Ammon's horn (tissue), 1 donor: ENCODE results near the gene PRKAR1B.
"Not testable (repeated sequence)": the region's sequence is repeated elsewhere in the genome, so short reads cannot be mapped to it uniquely, and the experiment has no call there.

Source experiments
- DNase-seq: peaks from one replicate; pipeline ENCODE4 v3.0.0-alpha.2; 2016; ENCODE audit warnings: low spot score

Gene PRKAR1B

DNA sequence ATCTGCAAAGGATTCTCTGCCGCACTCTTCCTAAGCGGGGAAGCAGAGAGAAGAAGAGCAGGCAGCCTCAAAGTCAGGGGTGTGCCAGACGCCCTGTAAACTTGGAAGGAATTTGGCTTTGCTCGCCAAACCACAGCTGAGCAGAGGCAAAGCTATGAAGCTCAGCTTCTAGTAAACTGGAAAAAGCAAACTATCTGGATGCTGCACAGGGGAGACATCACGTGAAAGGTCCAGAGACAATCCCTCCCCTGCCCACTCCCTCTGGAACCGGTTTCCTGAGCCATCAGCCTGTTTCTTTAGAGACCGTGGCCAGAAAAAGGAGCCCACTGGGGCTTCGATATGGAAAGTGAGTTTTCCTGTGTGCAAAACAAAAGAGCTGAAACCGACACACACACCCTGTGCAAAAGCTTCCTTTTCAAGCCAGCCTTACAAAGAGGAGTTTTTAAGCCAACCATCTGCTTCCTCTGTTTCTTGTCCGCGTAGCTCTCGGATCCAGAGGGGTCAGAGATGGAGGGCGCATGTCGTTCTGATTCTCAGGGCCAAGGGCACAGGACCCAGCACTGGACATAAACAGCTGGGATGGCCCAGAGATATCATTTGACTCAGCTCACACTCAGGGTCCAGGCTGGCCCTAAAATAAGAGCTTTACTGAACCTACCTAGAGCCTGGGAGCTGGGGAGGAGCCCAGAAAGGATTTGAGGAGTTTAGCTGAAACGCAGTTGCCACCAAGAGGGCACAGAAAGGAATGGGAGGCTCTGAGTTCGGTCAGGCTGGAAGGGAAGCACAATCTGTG lies 58.7 kb downstream of the PRKAR1B start:
- DNase-seq: no peak

DNA sequence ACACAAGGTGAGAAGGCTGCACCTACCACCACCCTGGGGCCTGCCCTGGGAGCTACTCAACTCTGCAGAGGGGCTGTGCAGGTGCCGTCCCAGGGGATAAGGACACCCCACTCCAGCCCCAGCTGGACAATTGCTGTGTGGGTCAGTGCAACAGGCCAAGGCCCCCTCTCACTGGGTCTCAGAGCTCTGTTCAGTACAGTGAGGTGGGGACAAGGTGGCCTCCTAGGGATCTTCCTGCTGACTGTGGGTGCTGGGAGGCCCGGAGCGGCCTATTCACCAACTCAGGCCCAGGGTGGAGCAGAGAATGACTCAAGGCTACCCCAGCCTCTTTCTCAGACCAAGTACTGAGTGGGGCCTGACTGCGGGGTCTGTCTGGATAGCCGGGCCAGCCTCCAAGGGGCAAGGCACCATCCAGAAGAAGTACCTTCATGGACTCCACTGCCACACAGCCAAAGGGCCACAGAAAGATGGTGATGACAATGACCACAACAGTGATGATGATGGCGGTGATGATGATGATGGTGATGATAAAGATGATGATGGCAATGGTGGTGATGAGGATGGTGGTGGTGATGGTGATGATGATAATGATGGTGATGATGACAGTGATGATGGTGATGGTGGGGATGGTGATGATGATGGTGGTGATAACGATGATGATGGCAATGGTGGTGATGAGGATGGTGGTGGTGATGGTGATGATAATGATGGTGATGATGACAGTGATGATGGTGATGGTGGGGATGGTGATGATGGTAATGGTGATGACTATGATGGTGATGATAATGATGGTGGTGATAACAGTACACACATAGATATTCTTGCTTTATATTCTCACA lies 60.4 kb downstream of the PRKAR1B start:
- DNase-seq: no peak

GRCh38 chr7:665736-666453 lies 61.2 kb downstream of the PRKAR1B start:
- peak; percentile 27 for DNase-seq

DNA sequence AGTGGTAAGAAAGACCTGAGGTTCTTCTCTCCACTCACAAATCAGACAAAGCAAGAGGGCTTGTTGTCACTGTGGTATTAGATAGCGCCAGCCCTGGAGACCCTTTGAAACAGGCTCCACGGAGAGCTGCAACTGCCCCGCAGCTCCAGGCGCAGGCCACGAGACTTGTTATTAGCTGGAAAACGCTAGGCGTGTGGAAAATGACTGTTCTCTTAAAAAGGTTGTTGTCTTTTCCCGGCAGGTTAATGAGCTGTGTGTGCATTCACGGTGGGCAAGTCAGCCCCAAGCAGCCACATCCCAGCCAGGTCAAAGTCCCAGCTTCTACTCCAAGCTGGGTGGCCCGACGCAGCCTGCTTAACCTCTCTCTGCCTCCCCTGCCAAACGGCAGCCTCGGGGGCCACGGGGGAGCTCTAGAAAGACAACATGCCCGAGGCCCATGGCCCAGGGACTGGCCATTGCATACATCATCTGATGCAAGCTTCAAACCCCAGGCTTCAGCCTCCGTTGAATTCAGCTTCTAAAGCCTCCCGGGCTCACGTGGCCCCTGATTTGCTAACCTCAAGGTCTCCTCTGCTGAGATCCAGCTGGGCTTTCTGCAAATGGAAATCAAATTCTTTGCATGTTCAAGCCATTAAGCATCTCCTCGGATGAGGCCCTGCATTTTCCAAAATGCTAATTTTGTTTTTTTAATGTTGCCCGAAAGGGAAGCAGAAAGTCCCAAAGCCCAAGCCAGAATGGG lies 61.9 kb downstream of the PRKAR1B start:
- no peak for DNase-seq

DNA sequence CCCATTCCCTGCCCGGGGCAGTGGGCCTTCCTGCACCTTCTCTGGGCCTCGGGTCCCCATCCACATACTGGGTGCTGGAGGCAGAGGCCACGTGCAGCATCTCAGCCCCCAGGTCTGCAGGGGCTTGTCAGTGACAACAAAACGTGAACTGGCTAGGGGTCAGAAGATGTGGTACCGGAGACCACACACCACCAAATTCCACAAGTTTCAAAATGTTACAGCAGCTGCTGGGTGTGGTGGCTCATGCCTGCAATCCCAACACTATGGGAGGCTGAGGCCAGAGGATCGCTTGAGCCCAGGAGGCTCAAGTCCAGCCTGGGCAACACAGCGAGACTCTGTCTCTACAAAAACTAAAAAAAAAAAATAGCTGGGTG lies 62.7 kb downstream of the PRKAR1B start:
- DNase-seq: no peak

DNA sequence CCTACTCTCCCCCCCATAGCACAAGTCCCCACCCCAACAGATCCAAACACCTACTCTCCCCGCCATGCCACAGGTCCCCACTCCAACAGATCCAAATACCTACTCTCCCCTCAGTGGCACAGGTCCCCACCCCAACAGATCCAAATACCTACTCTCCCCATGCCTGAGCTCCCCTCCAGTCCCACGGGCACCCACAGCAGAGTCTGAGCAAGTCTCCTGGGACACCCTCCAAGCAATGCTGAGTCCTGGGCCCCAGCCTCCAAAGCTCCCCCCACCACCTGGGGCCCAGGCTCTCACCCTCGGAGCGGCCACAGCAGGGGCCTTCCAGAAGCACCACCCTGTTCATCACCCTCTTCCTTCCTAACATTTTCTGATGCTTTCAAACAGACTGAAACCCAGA lies 64.5 kb downstream of the PRKAR1B start:
- no peak for DNase-seq

DNA sequence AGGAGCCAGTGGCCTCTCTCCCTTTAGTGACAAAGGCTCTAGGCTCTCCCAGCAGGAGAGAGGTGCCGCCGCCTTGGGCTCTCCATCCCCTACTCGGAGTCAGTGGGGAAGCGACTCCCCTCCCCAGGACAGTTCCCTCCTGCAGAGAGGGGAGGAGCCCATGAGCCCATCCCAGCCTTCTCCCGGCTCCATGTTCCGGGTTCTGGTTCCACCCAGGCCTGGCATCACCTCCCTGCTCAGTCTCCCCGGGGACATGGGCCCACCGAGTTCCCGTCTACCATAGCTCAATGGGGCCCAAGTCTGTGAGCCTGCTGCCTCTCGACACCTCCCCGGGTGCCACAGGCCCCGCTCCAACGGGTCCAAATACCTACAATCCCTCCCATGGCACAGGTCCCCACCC lies 67.1 kb downstream of the PRKAR1B start:
- DNase-seq: no peak

DNA sequence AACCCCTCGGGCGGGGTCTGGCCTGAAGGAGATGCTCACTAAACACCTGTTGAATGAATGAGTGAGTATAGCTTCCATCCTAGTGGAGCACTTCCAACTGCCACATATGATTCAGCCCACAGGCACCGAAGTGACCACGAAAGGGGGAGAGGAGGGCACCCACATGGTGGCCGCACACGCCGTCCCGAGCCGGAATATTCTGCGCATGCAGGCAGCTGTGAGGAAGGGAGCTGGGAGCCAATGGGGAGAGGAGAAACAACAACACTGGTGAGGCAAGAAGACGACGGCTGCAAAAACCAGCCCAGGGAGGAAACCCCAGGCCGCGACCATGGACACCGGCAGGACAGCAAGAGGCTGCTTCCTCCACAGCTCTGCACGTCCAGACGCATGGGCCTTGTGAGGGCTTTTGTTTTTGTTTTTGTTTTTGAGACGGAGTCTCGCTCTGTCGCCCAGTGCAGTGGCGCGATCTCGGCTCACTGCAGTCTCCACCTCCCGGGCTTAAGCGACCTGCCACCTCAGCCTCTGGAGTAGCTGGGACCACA lies 67.7 kb downstream of the PRKAR1B start:
- no peak for DNase-seq

GRCh38 chr7:657565-658119 lies 69.4 kb downstream of the PRKAR1B start:
- DNase-seq: peak; percentile 47

DNA sequence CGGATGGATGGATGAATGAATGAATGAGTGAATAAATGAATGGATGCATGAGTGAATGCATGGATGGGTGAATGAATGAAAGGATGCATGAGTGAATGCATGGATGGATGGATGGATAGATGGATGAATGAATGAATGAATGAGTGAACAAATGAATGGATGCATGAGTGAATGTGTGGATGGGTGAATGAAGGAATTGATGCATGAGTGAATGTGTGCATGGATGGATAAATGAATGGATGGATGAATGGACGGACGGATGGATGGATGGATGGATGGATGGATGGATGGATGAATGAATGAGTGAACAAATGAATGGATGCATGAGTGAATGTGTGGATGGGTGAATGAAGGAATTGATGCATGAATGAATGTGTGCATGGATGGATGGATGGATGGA lies 70.1 kb downstream of the PRKAR1B start:
- not testable (repeated sequence) for DNase-seq

- no peak for DNase-seq
Observed at GRCh38 chr7:655758-656157, 71.3 kb downstream of the PRKAR1B start.

DNA sequence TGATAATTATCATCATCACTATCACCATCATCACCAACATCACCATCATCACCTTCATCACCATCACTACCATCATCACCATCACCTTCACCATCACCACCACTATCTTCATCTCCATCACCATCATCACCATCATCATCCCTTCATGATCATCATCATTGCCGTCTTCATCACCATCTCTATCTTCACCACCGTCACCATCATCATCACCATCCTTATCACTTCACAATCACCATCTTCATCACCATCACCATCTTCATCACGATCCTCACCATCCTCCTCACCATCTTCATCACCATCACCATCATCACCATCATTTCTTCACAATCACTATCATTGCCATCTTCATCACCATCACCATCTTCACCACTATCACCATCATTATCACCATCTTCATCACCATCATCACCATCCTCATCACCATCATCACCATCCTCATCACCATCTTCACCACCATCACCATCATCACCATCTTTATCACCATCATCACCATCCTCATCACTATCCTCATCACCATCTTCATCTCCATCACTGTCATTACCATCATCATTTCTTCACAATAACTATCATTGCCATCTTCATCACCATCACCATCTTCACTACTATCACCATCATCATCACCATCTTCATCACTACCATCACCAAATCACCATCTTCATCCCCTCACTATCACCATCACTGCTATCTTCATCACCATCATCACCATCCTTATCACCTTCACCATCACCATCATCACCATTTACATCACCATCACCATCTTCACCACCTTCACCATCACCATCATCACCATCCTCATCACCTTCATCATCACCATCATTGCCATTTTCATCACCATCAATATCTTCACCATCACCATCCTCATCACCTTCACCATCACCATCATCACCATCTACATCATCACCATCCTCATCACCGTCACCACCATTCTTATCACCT lies 73.0 kb downstream of the PRKAR1B start:
- no peak for DNase-seq

GRCh38 chr7:652881-653280 lies 74.2 kb downstream of the PRKAR1B start:
- no peak for DNase-seq

GRCh38 chr7:652167-652566 lies 74.9 kb downstream of the PRKAR1B start:
- not testable (repeated sequence) for DNase-seq

GRCh38 chr7:651032-651728 lies 75.9 kb downstream of the PRKAR1B start:
- DNase-seq: no peak

- DNase-seq: peak; percentile 73
Observed at GRCh38 chr7:650339-651031, 76.6 kb downstream of the PRKAR1B start.

DNA sequence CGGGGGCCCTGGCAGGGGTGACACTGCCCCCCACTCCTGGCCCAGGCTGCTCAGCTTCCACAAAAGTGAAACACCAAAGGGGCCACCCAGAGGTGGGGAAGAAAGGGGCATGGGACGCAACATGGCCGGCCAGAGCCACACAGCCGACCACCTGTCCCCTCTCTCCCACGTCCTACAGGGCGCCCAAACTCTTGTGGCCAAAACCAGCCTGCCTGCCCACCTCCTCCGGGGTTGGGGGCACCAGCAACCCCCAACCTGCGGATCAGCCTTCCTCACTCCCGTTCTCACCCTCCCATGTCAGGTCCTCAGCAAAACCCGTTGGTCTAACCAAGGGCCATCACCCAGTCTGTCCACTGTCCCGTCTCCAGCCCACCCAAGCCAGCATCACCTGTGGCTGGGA lies 80.1 kb downstream of the PRKAR1B start:
- no peak for DNase-seq

GRCh38 chr7:646487-646886 lies 80.6 kb downstream of the PRKAR1B start:
- DNase-seq: no peak

GRCh38 chr7:645606-646005 lies 81.5 kb downstream of the PRKAR1B start:
- no peak for DNase-seq
